ENCODE measurements around the gene SLC25A15. TPM values are rescaled to one million over a fixed set of nuclear protein-coding genes. Genes with fewer than 3 reads are reported as not detected.

SLC25A15 gene
- total RNA-seq, 6 experiments from 2014 or later, result 10.7 to 13.7 (median 12.1) TPM

- DNase-seq, result peak; percentile 61
Measured at GRCh38 chr13:40762849-40763248, 26.6 kb upstream of the SLC25A15 start.

GRCh38 chr13:40764587-40765403 lies 24.6 kb upstream of the SLC25A15 start:
- Mint-ChIP-seq H3K9me3 (no peaks in the 10 kb centered on the region), H3K4me3 (no peak overlapping the region), H3K4me1 (ENCODE audit: low read depth) (peaks cover 36% of the 10 kb centered on the region), H3K27ac (no peak overlapping the region), H3K36me3 (ENCODE audit: low read depth) (peaks cover 4% of the 10 kb centered on the region; the same call in 1 of the 2 replicates), H3K27me3 (ENCODE audit: insufficient read depth) (no peaks in the 10 kb centered on the region)
- no peak for DNase-seq
- no peak for TF ChIP-seq CTCF (IDR thresholded peaks at IDR 0.05)

More at GRCh38 chr13:40762849-40763248, 26.6 kb upstream of the SLC25A15 start:
- TF ChIP-seq CTCF (IDR thresholded peaks at IDR 0.05), result no peak
- Mint-ChIP-seq H3K4me1 (ENCODE audit: low read depth) (peaks cover 32% of the 10 kb centered on the region), H3K4me3 (peak overlapping the region; percentile 31; the same call in 1 of the 2 replicates), H3K27me3 (ENCODE audit: insufficient read depth) (no peaks in the 10 kb centered on the region), H3K36me3 (ENCODE audit: low read depth) (peaks cover 8% of the 10 kb centered on the region; the same call in 1 of the 2 replicates), H3K27ac (peak overlapping the region; percentile 75), H3K9me3 (no peaks in the 10 kb centered on the region)

GRCh38 chr13:40765602-40766001 lies 23.8 kb upstream of the SLC25A15 start:
- Mint-ChIP-seq H3K27ac (no peak overlapping the region), H3K27me3 (ENCODE audit: insufficient read depth) (no peaks in the 10 kb centered on the region), H3K4me1 (ENCODE audit: low read depth) (peaks cover 43% of the 10 kb centered on the region), H3K9me3 (no peaks in the 10 kb centered on the region), H3K36me3 (ENCODE audit: low read depth) (no peaks in the 10 kb centered on the region; the same call in 1 of the 2 replicates), H3K4me3 (no peak overlapping the region)
- no peak for TF ChIP-seq CTCF (IDR thresholded peaks at IDR 0.05)
- no peak for DNase-seq

- Mint-ChIP-seq H3K27ac (peak overlapping the region; percentile 96; the same call in 1 of the 2 replicates), H3K36me3 (ENCODE audit: low read depth) (no peaks in the 10 kb centered on the region), H3K9me3 (no peaks in the 10 kb centered on the region), H3K4me1 (ENCODE audit: low read depth) (peaks cover 12% of the 10 kb centered on the region), H3K4me3 (peak overlapping the region; percentile 100), H3K27me3 (ENCODE audit: insufficient read depth) (peaks cover 1% of the 10 kb centered on the region; the same call in 1 of the 2 replicates)
- no peak for DNase-seq
- TF ChIP-seq CTCF (IDR thresholded peaks at IDR 0.05), result no peak
Measured at GRCh38 chr13:40769970-40770369, 19.4 kb upstream of the SLC25A15 start.

GRCh38 chr13:40770609-40770933 lies 18.8 kb upstream of the SLC25A15 start:
- no peaks in the 10 kb centered on the region for H3K36me3 Mint-ChIP-seq (ENCODE audit: low read depth)

More at GRCh38 chr13:40770609-40770933, 18.8 kb upstream of the SLC25A15 start:
- Mint-ChIP-seq H3K9me3 (no peaks in the 10 kb centered on the region), H3K27ac (peak overlapping the region; percentile 96), H3K4me3 (peak overlapping the region; percentile 100), H3K27me3 (ENCODE audit: insufficient read depth) (peaks cover 1% of the 10 kb centered on the region; the same call in 1 of the 2 replicates), H3K4me1 (ENCODE audit: low read depth) (peaks cover 11% of the 10 kb centered on the region)
- TF ChIP-seq CTCF (IDR thresholded peaks at IDR 0.05), result no peak
- no peak for DNase-seq
